CD4-positive, CD25-positive, alpha-beta regulatory T cell (primary cell): ENCODE measurements around the gene ULBP1. TPM values are rescaled to one million over a fixed set of nuclear protein-coding genes. Genes with fewer than 3 reads are reported as not detected.
A peak's percentile ranks its signal among the peaks of the same experiment; 100 is the strongest.
"Not testable (repeated sequence)": the region's sequence is repeated elsewhere in the genome, so short reads cannot be mapped to it uniquely, and the experiment has no call there.

Experiments used
- ATAC-seq, 2 donors: fragments of 150-1000 bp; cut with Tn5 transposase; one replicate each; pipeline ENCODE4 v1.10.0; 2021; ENCODE audit warnings: low read depth in 2 of 2, moderate number of reproducible peaks in 2 of 2, moderate library complexity in 1 of 2
- DNase-seq, 3 donors: peaks; one replicate each; pipeline versions ENCODE4 v3.0.0 to v3.0.0-alpha.2; 2012 to 2022; ENCODE audit warnings: mixed read lengths in 1 of 3
- H3K27ac ChIP-seq: one replicate; pipeline ENCODE4 v1.7.0; 2013; ENCODE audit warnings: mild to moderate bottlenecking, low read length; ENCODE audit not compliant: insufficient read depth, poor library complexity, severe bottlenecking
- H3K27me3 ChIP-seq: one replicate; pipeline ENCODE4 v1.7.0; 2013; ENCODE audit warnings: low read length; ENCODE audit not compliant: control insufficient read depth, insufficient read depth
- H3K36me3 ChIP-seq: one replicate; pipeline ENCODE4 v1.7.0; 2013; ENCODE audit warnings: mild to moderate bottlenecking, low read length, moderate library complexity; ENCODE audit not compliant: control insufficient read depth, insufficient read depth
- H3K4me1 ChIP-seq: 2 replicates; pipeline ENCODE4 v1.7.0; 2013; ENCODE audit warnings: mild to moderate bottlenecking, low read length; ENCODE audit not compliant: insufficient read depth, control insufficient read depth, poor library complexity, severe bottlenecking
- H3K4me3 ChIP-seq: one replicate; pipeline ENCODE4 v1.7.0; 2013; ENCODE audit warnings: low read depth, mild to moderate bottlenecking, low read length, moderate library complexity
- H3K9me3 ChIP-seq, 2 experiments: 1 replicate in 1 of 2; 2 replicates in 1 of 2; pipeline ENCODE4 v1.7.0; 2013; ENCODE audit warnings: low read length in 2 of 2, mild to moderate bottlenecking in 1 of 2, moderate library complexity in 1 of 2; ENCODE audit not compliant: control insufficient read depth in 2 of 2
- H3K27ac Mint-ChIP-seq, 3 donors: one replicate each; pipeline ENCODE4 v1.8.0; 2020 to 2022; ENCODE audit warnings: mild to moderate bottlenecking in 3 of 3, mixed read lengths in 3 of 3, moderate library complexity in 2 of 3
- H3K27me3 Mint-ChIP-seq: one replicate; pipeline ENCODE4 v1.8.0; 2022; ENCODE audit warnings: mild to moderate bottlenecking, mixed read lengths
- H3K36me3 Mint-ChIP-seq: one replicate; pipeline ENCODE4 v1.8.0; 2020; ENCODE audit warnings: mixed read lengths
- H3K4me1 Mint-ChIP-seq, 4 donors: one replicate each; pipeline ENCODE4 v1.8.0; 2020 to 2022; ENCODE audit warnings: mixed read lengths in 4 of 4, mild to moderate bottlenecking in 1 of 4
- H3K4me3 Mint-ChIP-seq, 4 donors: one replicate each; pipeline ENCODE4 v1.8.0; 2020 to 2022; ENCODE audit warnings: mild to moderate bottlenecking in 4 of 4, mixed read lengths in 4 of 4, moderate library complexity in 3 of 4
- H3K9me3 Mint-ChIP-seq, 7 donors: one replicate each; pipeline ENCODE4 v1.8.0; 2020 to 2022; ENCODE audit warnings: mixed read lengths in 7 of 7, mild to moderate bottlenecking in 3 of 7, moderate library complexity in 2 of 7
- polyA plus RNA-seq, 4 donors: library from polyadenylated mRNA; unstranded; fragments of 300-500 nt; fragmentation: Illumina TruSeq; gene quantifications; one replicate each; pipeline ENCODE4 v1.2.3, GENCODE V29; 2021
- total RNA-seq: library from RNA; stranded (reverse); gene quantifications from one replicate; pipeline ENCODE4 v1.2.3, GENCODE V29; 2022

The ULBP1 gene
- total and polyA plus RNA-seq, 5 donors from 2014 or later: 0.64 TPM; not detected in 4

- Histone ChIP-seq H3K9me3 (no peaks in the 10 kb centered on the region), H3K4me3 (no peak overlapping the region), H3K27me3 (peaks cover 36% of the 10 kb centered on the region), H3K27ac (no peak overlapping the region), H3K4me1 (peaks cover 39% of the 10 kb centered on the region), H3K36me3 (no peaks in the 10 kb centered on the region)
- peaks cover 0 to 2% (median 0%) of the 10 kb centered on the region in 7 donors for H3K9me3 Mint-ChIP-seq
- ATAC-seq (no peak), DNase-seq (no peak)
- no peak overlapping the region for H3K27ac Mint-ChIP-seq
- H3K27me3 Mint-ChIP-seq: peaks cover 70% of the 10 kb centered on the region
- H3K4me1 Mint-ChIP-seq: peaks cover 0 to 50% (median 18%) of the 10 kb centered on the region in 4 donors
- H3K36me3 Mint-ChIP-seq: no peaks in the 10 kb centered on the region
- H3K4me3 Mint-ChIP-seq: peak overlapping the region; percentile 54 to 82 (median 78)
These were observed 23.1 kb upstream of the ULBP1 start for GRCh38 chr6:149940672-149940982.

GRCh38 chr6:149941583-149942460 lies 21.9 kb upstream of the ULBP1 start, which contains the start of gene ULBP2:
ULBP2 (plus strand) TSS chr6:149942014; CDS start chr6:149942073, 59 bp downstream.
- DNase-seq (peak; percentile 83 to 88 (median 85)), ATAC-seq (peak; percentile 92 to 93)
- H3K27ac ChIP-seq: no peak within 1 kb of the TSS
- H3K4me3 ChIP-seq: peak within 1 kb of the TSS; percentile 32
- Mint-ChIP-seq H3K27ac (peak within 1 kb of the TSS; percentile 82 to 93 (median 91)), H3K4me1 (peaks cover 0 to 50% (median 18%) of the 10 kb centered on the region in 4 donors), H3K36me3 (no peaks in the 10 kb centered on the region), H3K4me3 (peak within 1 kb of the TSS; percentile 86 to 95 (median 94)), H3K9me3 (peaks cover 0 to 2% (median 0%) of the 10 kb centered on the region in 7 donors), H3K27me3 (peaks cover 64% of the 10 kb centered on the region)
- H3K9me3 ChIP-seq: no peaks in the 10 kb centered on the region
- H3K36me3 ChIP-seq: no peaks in the 10 kb centered on the region
- H3K27me3 ChIP-seq: peaks cover 26% of the 10 kb centered on the region
- peaks cover 39% of the 10 kb centered on the region for H3K4me1 ChIP-seq

DNA sequence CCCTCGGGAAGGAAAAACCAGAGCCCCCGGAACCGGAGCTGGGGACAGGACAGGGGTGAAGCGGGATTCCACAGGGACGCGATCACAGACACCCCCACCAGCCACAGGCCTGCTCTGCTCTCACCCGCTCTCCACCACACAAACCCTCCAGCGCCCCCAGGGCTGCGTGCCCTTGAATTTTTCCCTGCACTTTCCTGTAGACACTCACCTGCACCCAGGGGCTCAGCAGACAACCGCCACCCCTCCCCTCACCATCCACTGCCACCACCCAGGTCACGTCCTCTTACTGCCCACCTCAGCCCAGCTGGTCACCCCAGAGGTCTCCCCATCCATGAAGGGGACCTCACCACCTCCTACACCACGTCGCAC lies 21.3 kb upstream of the ULBP1 start:
- H3K4me1 ChIP-seq: peaks cover 38% of the 10 kb centered on the region
- peaks cover 0 to 2% (median 0%) of the 10 kb centered on the region in 7 donors for H3K9me3 Mint-ChIP-seq
- H3K4me3 Mint-ChIP-seq: peak overlapping the region; percentile 86 to 95 (median 94)
- H3K27ac Mint-ChIP-seq: peak overlapping the region in 2 of 3 donors; percentile 62 to 91
- no peaks in the 10 kb centered on the region for H3K36me3 ChIP-seq
- ATAC-seq (no peak), DNase-seq (no peak)
- H3K4me3 ChIP-seq: peak overlapping the region; percentile 32
- H3K36me3 Mint-ChIP-seq: no peaks in the 10 kb centered on the region
- peaks cover 23% of the 10 kb centered on the region for H3K27me3 ChIP-seq
- peaks cover 0 to 47% (median 18%) of the 10 kb centered on the region in 4 donors for H3K4me1 Mint-ChIP-seq
- peaks cover 58% of the 10 kb centered on the region for H3K27me3 Mint-ChIP-seq
- H3K27ac ChIP-seq: no peak overlapping the region
- no peaks in the 10 kb centered on the region for H3K9me3 ChIP-seq

GRCh38 chr6:149943321-149943720 lies 20.4 kb upstream of the ULBP1 start:
- H3K36me3 Mint-ChIP-seq, H3K27ac Mint-ChIP-seq, H3K4me3 ChIP-seq, DNase-seq, H3K36me3 ChIP-seq, H3K9me3 Mint-ChIP-seq, ATAC-seq, H3K9me3 ChIP-seq, H3K27ac ChIP-seq: not testable (repeated sequence)
- Mint-ChIP-seq H3K27me3 (peaks cover 56% of the 10 kb centered on the region), H3K4me3 (peak overlapping the region; percentile 54 to 86 (median 72)), H3K4me1 (peaks cover 0 to 40% (median 18%) of the 10 kb centered on the region in 4 donors)
- Histone ChIP-seq H3K27me3 (peaks cover 20% of the 10 kb centered on the region), H3K4me1 (peaks cover 32% of the 10 kb centered on the region)

DNA sequence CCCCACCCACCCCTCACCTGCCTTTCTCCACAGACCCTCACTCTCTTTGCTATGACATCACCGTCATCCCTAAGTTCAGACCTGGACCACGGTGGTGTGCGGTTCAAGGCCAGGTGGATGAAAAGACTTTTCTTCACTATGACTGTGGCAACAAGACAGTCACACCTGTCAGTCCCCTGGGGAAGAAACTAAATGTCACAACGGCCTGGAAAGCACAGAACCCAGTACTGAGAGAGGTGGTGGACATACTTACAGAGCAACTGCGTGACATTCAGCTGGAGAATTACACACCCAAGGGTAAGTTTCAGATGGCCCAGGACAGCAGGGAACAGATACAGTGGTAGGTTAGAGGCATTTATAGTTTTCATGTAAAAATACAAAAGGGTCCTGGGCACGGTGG lies 18.5 kb upstream of the ULBP1 start:
- H3K9me3 Mint-ChIP-seq, H3K27ac Mint-ChIP-seq, H3K27ac ChIP-seq, H3K9me3 ChIP-seq, H3K36me3 Mint-ChIP-seq, H3K27me3 ChIP-seq, H3K36me3 ChIP-seq, ATAC-seq, DNase-seq, H3K4me3 ChIP-seq: not testable (repeated sequence)
- H3K4me1 Mint-ChIP-seq: peaks cover 0 to 22% (median 7%) of the 10 kb centered on the region in 4 donors
- H3K4me1 ChIP-seq: peaks cover 20% of the 10 kb centered on the region
- peak overlapping the region in 1 of 4 donors; percentile 69 for H3K4me3 Mint-ChIP-seq
- H3K27me3 Mint-ChIP-seq: peaks cover 49% of the 10 kb centered on the region

DNA sequence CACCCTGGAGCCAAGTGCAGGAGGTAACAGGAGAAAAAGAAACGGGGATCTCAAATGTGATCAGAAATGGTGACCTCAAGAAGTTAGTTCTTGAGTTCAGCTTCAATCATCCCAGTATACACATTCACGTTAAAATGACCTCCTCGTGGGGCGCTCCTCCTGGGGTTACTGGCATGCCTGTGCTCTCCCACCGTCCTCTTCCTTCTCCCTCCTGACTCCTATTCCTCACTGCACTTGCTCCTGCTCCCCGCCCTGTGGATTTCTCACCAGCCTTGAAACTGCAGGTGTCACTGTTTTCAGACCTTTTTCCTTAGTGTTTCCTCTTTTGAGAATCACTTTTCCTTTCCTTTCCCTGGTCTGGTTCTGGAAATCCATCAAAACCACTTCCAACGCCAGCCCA lies 17.1 kb upstream of the ULBP1 start:
- H3K36me3 ChIP-seq, H3K4me3 ChIP-seq, DNase-seq, H3K4me1 ChIP-seq, H3K36me3 Mint-ChIP-seq, H3K9me3 ChIP-seq, H3K4me3 Mint-ChIP-seq, H3K27ac ChIP-seq, H3K9me3 Mint-ChIP-seq, H3K27me3 ChIP-seq, H3K27ac Mint-ChIP-seq, ATAC-seq: not testable (repeated sequence)
- Mint-ChIP-seq H3K27me3 (peaks cover 48% of the 10 kb centered on the region), H3K4me1 (peaks cover 0 to 11% (median 4%) of the 10 kb centered on the region in 4 donors)

GRCh38 chr6:149947533-149947932 lies 16.2 kb upstream of the ULBP1 start:
- H3K27me3 Mint-ChIP-seq: peaks cover 48% of the 10 kb centered on the region
- H3K9me3 Mint-ChIP-seq: not testable (repeated sequence)

More at GRCh38 chr6:149947533-149947932, 16.2 kb upstream of the ULBP1 start:
- H3K27ac ChIP-seq, H3K36me3 Mint-ChIP-seq, H3K36me3 ChIP-seq, H3K4me1 ChIP-seq, H3K4me1 Mint-ChIP-seq, H3K4me3 Mint-ChIP-seq, H3K9me3 ChIP-seq, DNase-seq, ATAC-seq, H3K4me3 ChIP-seq: not testable (repeated sequence)
- peak overlapping the region in 1 of 3 donors; percentile 39 for H3K27ac Mint-ChIP-seq
- peaks cover 15% of the 10 kb centered on the region for H3K27me3 ChIP-seq
